ENCODE data around the gene FHOD3.

The FHOD3 gene

DNA sequence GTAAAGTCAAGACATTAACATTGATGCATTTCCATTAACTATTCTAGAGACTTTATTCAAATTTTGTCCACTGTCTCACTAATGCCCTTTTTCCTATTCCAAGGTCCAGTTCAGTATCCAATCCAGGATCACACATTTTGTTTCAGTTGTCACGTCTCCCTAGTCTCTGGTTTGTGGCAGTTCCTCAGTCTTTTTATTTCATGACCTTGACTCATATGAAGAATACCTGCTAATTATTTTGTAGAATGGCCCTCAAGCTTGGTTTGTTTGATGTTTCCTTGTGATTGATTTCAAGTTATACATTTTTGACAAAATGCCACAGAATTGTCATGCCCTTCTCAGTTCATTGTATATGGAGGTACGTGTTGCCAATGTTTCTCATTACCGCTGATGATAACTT lies 145.2 kb downstream of the FHOD3 start:
- Histone ChIP-seq H3K9me2 (replicated peaks; ENCODE audit: insufficient read depth, low read length) (no peaks in the 10 kb centered on the region), H3K36me3 (replicated peaks; ENCODE audit: insufficient read depth, low read length) (no peaks in the 10 kb centered on the region), H3K4me1 (ENCODE audit: low read length) (no peaks in the 10 kb centered on the region), H4K20me1 (ENCODE audit: insufficient read depth, low read length) (no peaks in the 10 kb centered on the region), H3K79me2 (ENCODE audit: low read length) (no peaks in the 10 kb centered on the region), H3K27me3 (replicated peaks; ENCODE audit: insufficient read depth, low read length) (no peaks in the 10 kb centered on the region), H3K4me2 (ENCODE audit: low read depth, low read length) (no peak overlapping the region), H3F3A (ENCODE audit: insufficient read depth, low read length) (no peaks in the 10 kb centered on the region), H3K9me3 (replicated peaks; ENCODE audit: insufficient read depth, low read length) (no peaks in the 10 kb centered on the region), H3K27ac (ENCODE audit: low read length) (no peak overlapping the region), H3K4me3 (ENCODE audit: low read length) (no peak overlapping the region), H2AFZ (ENCODE audit: low read length) (no peak overlapping the region), H3K9ac (ENCODE audit: low read length) (no peak overlapping the region)
- DNase-seq, result no peak
- no peak for TF ChIP-seq EZH2 (optimal IDR thresholded peaks at IDR 0.05; ENCODE audit: low read depth, low read length)
- TF ChIP-seq, protein P1, sequence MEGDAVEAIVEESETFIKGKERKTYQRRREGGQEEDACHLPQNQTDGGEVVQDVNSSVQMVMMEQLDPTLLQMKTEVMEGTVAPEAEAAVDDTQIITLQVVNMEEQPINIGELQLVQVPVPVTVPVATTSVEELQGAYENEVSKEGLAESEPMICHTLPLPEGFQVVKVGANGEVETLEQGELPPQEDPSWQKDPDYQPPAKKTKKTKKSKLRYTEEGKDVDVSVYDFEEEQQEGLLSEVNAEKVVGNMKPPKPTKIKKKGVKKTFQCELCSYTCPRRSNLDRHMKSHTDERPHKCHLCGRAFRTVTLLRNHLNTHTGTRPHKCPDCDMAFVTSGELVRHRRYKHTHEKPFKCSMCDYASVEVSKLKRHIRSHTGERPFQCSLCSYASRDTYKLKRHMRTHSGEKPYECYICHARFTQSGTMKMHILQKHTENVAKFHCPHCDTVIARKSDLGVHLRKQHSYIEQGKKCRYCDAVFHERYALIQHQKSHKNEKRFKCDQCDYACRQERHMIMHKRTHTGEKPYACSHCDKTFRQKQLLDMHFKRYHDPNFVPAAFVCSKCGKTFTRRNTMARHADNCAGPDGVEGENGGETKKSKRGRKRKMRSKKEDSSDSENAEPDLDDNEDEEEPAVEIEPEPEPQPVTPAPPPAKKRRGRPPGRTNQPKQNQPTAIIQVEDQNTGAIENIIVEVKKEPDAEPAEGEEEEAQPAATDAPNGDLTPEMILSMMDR (IDR thresholded peaks at IDR 0.05; ENCODE audit: low read length), result no peak
- no peak for TF ChIP-seq EZH2phosphoT487 (IDR thresholded peaks at IDR 0.05; ENCODE audit: low read length)

- H3F3A ChIP-seq (ENCODE audit: insufficient read depth, low read length), result no peaks in the 10 kb centered on the region
- H3K9me2 ChIP-seq (replicated peaks; ENCODE audit: insufficient read depth, low read length), result no peaks in the 10 kb centered on the region
- H3K27ac ChIP-seq (ENCODE audit: low read length), result no peak overlapping the region
- H3K4me3 ChIP-seq (ENCODE audit: low read length), result no peak overlapping the region
- H3K36me3 ChIP-seq (replicated peaks; ENCODE audit: insufficient read depth, low read length), result no peaks in the 10 kb centered on the region
- TF ChIP-seq, protein P1 (IDR thresholded peaks at IDR 0.05; ENCODE audit: low read length), result no peak
- TF ChIP-seq EZH2 (optimal IDR thresholded peaks at IDR 0.05; ENCODE audit: low read depth, low read length) (no peak), EZH2phosphoT487 (IDR thresholded peaks at IDR 0.05; ENCODE audit: low read length) (no peak)
- H3K9ac ChIP-seq (ENCODE audit: low read length), result no peak overlapping the region
- H3K4me2 ChIP-seq (ENCODE audit: low read depth, low read length), result no peak overlapping the region
- no peaks in the 10 kb centered on the region for H3K79me2 ChIP-seq (ENCODE audit: low read length)
- no peaks in the 10 kb centered on the region for H3K27me3 ChIP-seq (replicated peaks; ENCODE audit: insufficient read depth, low read length)
- no peaks in the 10 kb centered on the region for H3K9me3 ChIP-seq (replicated peaks; ENCODE audit: insufficient read depth, low read length)
- H4K20me1 ChIP-seq (ENCODE audit: insufficient read depth, low read length), result no peaks in the 10 kb centered on the region
- no peaks in the 10 kb centered on the region for H3K4me1 ChIP-seq (ENCODE audit: low read length)
- no peak for DNase-seq
- H2AFZ ChIP-seq (ENCODE audit: low read length), result no peak overlapping the region
These were observed 148.5 kb downstream of the FHOD3 start for GRCh38 chr18:36446059-36446458.

GRCh38 chr18:36448384-36449290 lies 151.1 kb downstream of the FHOD3 start:
- Histone ChIP-seq H3K9me3 (replicated peaks; ENCODE audit: insufficient read depth, low read length) (no peaks in the 10 kb centered on the region), H3K79me2 (ENCODE audit: low read length) (no peaks in the 10 kb centered on the region), H4K20me1 (ENCODE audit: insufficient read depth, low read length) (no peaks in the 10 kb centered on the region), H3K27ac (ENCODE audit: low read length) (no peak overlapping the region), H3K27me3 (replicated peaks; ENCODE audit: insufficient read depth, low read length) (no peaks in the 10 kb centered on the region), H3F3A (ENCODE audit: insufficient read depth, low read length) (no peaks in the 10 kb centered on the region), H3K4me3 (ENCODE audit: low read length) (no peak overlapping the region), H3K9ac (ENCODE audit: low read length) (no peak overlapping the region), H2AFZ (ENCODE audit: low read length) (no peak overlapping the region), H3K4me1 (ENCODE audit: low read length) (no peaks in the 10 kb centered on the region), H3K9me2 (replicated peaks; ENCODE audit: insufficient read depth, low read length) (no peaks in the 10 kb centered on the region), H3K4me2 (ENCODE audit: low read depth, low read length) (no peak overlapping the region), H3K36me3 (replicated peaks; ENCODE audit: insufficient read depth, low read length) (no peaks in the 10 kb centered on the region)
- TF ChIP-seq EZH2 (optimal IDR thresholded peaks at IDR 0.05; ENCODE audit: low read depth, low read length) (no peak), EZH2phosphoT487 (IDR thresholded peaks at IDR 0.05; ENCODE audit: low read length) (no peak)
- TF ChIP-seq, protein P1 (IDR thresholded peaks at IDR 0.05; ENCODE audit: low read length), result no peak
- no peak for DNase-seq

Measured in MM.1S (cell line).